ENCODE measurements around the gene CD3E.

Gene CD3E

DNA sequence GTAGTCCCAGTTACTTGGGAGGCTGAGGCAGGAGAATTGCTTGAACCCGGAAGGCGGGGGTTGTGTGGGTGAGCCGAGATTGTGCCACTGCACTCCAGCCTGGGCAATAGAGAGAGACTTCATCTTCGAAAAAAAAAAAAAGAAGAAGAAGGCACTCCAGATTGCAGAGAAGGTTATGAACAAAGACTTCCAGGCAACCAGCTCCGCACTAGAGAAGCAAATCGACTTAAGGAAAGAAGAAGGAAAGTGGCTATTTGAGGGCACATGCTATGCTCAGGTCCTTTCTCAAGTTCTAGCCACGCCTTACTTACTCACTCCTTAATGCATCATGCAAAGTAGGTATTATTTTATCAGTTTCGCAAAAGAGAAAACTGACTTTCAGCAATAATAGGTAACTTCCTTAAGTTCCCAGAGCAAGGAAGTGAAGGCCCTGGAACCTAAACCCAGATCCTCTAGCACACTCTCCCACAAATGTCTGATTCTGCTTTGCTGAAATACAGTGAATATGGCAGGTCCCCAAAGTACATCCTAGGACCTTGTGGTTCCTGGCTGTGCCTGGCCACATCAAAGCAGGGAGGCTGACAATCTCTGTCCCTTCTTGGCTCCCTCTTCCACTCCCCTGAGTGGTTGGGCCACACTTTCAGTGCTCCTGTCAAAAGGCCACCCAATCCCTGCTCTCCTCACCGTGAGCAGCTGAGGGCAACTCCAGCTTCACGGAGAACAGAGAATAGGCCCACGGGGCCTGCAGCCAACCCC is 14.2 kb downstream of the CD3E start:
- no peak for DNase-seq
- in situ Hi-C loops (cut with HindIII; ENCODE audit: low pct_ligation_motif_present, low pct_unique_long_range_greater_than_20kb, low sequenced_read_pairs), result no loop called here

DNA sequence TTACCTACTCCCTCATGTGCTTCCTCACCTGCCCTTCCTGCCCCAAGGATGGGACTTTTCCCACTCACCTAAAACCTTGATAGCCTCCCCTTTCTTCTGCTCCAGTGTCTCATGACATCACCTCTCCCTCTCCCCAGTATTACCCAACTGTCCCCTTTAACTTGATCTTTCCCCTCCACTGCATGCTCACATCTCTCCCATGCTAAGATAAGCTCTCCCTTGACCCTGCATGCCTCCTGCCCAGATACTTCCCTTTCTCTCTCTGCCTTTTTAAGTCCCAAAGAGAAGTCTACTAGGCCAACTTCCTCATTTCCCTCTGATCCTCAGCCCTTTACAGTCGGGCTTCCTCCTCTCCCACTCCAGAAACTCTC is 14.8 kb downstream of the CD3E start:
- no peak for DNase-seq
- in situ Hi-C loops (cut with HindIII; ENCODE audit: low pct_ligation_motif_present, low pct_unique_long_range_greater_than_20kb, low sequenced_read_pairs), result no loop called here

DNA sequence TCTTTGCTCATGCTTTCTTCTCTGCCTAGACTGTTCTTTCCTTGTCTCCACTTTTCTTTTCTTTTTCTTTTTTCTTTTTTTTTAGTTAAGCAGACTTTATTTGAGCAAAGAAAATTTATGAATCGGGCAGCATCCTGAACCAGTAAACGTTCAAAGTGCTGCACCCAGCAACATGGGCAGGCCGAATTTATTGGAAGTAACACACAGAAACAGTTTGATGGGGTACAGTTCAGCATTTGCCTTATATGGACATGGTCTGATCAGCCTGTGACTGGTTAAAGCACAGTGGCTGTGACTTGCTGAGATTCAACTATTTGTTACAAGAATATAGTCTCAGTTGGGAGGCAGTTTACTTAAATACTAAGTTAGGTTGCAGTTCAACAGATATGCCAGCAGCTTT is 16.0 kb downstream of the CD3E start:
- in situ Hi-C loops (cut with HindIII; ENCODE audit: low pct_ligation_motif_present, low pct_unique_long_range_greater_than_20kb, low sequenced_read_pairs), result no loop called here
- DNase-seq, result no peak

DNA sequence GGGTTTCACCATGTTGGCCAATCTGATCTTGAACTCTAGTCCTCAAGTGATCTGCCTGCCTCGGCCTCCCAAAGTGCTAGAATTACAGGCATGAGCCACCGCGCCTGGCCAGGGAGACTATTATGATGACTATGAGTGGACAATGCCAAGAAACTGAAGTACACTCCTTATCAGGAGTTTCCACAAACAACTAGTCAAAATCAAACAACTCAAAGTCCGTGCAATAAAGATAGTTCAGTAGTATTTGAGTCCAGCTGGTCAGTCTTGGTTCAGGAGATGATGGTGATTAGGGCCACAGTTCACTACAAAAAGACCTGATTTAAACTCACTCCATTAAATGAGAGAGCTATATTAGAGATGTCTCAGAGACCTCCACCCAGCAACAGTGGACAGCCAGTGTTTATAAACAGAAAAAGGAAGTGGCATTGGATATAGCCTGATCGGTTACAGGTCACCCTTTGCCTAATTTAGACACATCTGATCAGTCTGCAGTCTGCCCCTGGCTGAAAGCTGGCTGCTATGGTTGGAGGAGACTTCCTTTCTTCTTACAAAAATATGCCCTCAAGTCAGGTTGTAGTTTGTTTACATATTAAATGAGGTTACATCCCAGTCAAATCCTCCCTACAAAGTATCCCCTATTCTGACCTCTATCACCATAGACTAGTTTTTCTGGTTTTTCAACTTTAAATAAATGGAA is 17.0 kb downstream of the CD3E start:
- in situ Hi-C loops (cut with HindIII; ENCODE audit: low pct_ligation_motif_present, low pct_unique_long_range_greater_than_20kb, low sequenced_read_pairs), result no loop called here
- no peak for DNase-seq

DNA sequence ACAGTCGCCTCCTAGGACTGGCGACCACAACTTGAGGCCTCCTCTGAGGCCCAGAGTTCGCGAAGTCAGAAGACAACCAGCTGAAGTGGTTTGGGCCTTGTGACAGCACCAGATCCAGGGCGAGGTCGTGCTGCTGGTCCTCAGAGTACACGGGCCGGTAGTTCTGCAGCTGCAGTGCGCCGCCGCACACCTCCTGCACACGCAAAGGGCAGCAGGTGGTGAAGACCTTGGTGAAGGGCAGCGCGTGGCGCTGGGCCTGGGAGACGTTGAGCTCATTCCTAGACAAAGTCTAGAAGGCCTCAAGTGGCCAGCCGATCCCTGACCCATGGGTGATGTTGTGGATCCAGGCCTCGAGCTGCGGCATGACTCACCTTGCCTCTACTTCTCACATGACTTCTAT is 18.2 kb downstream of the CD3E start:
- DNase-seq, result no peak
- in situ Hi-C loops (cut with HindIII; ENCODE audit: low pct_ligation_motif_present, low pct_unique_long_range_greater_than_20kb, low sequenced_read_pairs), result no loop called here

DNA sequence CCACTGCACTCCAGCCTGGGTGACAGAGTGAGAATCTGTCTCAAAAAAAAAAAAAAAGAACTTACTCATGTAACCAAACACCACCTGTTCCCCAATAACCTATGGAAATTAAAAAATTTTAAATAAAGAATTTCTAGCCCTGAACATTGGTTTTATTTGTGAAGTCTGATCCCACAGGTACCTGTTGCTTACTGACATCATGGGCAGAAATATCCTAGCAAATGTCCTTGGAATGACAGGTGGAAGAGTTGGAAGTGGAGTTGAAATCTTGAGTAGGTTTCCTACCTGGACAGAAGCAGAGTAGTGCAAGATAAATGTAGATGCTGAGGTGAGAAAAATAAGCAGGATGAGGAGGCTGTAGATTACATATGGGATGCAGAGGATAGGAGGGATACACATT is 20.8 kb downstream of the CD3E start:
- in situ Hi-C loops (cut with HindIII; ENCODE audit: low pct_ligation_motif_present, low pct_unique_long_range_greater_than_20kb, low sequenced_read_pairs), result no loop called here
- DNase-seq, result no peak

DNA sequence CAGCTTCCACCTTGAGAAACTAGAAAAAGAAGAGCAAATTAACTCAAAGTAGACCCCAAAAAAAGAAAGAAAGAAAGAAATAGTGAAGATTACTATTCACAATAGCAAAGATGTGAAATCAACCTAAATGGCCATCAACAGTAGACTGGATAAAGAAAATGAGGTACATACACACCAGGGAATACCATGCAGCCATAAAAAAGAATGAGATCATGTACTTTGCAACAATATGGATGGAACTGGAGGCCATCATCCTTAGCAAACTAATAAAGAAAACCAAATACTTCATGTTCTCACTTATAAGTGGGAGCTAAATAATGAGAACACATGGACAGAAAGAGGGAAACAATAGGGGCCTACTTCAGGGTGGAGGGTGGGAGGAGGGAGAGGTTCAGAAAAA is 24.2 kb downstream of the CD3E start:
- in situ Hi-C loops (cut with HindIII; ENCODE audit: low pct_ligation_motif_present, low pct_unique_long_range_greater_than_20kb, low sequenced_read_pairs), result no loop called here
- DNase-seq, result no peak

DNA sequence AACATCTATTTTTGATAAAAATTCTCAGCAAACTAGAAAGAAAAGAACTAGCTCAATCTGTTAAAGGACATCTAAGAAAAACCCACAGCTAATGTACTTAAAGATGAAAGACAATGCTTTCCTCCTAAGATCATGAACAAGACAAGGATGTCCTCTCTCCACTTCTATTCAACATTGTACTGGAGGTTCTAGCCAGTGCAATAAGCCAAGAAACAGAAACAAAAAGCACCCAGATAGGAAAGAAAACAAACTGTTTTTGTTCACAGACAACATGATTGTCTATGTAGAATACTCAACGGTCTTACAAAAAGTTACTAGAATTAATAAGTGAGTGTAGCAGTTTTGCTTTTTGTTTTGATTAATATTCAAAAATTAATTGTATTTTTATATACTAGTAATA is 30.2 kb downstream of the CD3E start:
- in situ Hi-C loops (cut with HindIII; ENCODE audit: low pct_ligation_motif_present, low pct_unique_long_range_greater_than_20kb, low sequenced_read_pairs), result no loop called here
- no peak for DNase-seq

DNA sequence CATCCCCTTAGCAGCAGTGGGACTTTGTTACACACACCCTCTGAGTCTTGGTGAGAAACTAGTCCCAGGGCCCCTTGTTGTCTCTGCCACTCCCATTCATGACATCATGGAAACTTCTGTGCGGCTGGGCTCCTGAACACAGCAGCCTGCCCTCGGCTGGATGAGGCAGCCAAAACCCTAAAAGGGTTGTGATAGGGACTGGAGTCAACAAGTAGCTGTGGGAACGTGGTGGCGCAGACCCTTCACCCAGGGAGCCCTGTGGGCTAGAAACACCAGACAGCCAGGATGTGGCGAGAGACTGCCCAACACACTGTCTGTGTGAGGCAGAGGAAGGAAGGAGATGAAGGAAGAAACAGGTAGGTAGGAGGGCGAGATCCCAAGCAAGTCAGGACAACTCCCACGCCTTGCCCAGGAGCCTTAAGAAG is 34.1 kb downstream of the CD3E start:
- in situ Hi-C loops (cut with HindIII; ENCODE audit: low pct_ligation_motif_present, low pct_unique_long_range_greater_than_20kb, low sequenced_read_pairs), result no loop called here
- DNase-seq, result no peak

GRCh38 chr11:118339281-118339961 is 34.9 kb downstream of the CD3E start:
- no peak for DNase-seq
- in situ Hi-C loops (cut with HindIII; ENCODE audit: low pct_ligation_motif_present, low pct_unique_long_range_greater_than_20kb, low sequenced_read_pairs), result no loop called here

DNA sequence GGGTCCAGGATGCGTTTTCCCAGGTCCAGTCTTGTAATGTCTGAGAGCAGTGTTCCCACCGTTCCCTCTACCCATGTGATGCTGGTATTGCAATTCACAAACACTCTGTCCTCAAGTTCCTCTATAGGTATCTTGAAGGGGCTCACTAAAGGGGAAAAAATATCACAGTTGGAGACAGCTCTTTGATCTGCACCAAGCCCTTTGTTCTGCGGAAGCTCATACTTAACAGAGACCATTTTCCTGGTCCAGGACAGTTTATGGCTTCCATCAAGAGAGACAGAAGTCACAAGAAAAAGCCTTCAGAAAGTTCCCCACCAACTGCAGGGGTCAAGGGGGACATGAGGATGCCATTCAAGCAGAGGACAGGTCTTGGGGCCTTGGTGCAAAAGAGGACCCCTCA is 35.9 kb downstream of the CD3E start:
- no peak for DNase-seq
- in situ Hi-C loops (cut with HindIII; ENCODE audit: low pct_ligation_motif_present, low pct_unique_long_range_greater_than_20kb, low sequenced_read_pairs), result no loop called here

DNA sequence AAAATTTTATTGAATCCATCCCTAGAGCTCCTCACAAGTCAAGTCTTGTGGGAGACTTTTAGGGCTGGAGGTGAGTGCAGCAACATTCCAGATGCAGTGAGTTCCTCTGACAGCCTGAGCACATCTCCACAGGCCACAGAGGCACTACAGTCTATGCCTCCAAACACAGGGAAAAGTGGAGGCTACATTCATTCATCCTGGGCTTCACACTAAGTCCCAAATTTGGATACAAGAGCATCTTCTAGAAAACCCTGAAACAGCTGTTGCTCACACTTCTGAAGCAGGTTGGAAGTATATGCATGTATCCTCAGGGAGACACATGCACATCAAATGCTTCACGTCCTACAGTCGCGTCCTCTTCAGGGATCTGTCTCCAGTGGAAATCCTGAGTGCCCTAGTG is 36.7 kb downstream of the CD3E start:
- no peak for DNase-seq

DNA sequence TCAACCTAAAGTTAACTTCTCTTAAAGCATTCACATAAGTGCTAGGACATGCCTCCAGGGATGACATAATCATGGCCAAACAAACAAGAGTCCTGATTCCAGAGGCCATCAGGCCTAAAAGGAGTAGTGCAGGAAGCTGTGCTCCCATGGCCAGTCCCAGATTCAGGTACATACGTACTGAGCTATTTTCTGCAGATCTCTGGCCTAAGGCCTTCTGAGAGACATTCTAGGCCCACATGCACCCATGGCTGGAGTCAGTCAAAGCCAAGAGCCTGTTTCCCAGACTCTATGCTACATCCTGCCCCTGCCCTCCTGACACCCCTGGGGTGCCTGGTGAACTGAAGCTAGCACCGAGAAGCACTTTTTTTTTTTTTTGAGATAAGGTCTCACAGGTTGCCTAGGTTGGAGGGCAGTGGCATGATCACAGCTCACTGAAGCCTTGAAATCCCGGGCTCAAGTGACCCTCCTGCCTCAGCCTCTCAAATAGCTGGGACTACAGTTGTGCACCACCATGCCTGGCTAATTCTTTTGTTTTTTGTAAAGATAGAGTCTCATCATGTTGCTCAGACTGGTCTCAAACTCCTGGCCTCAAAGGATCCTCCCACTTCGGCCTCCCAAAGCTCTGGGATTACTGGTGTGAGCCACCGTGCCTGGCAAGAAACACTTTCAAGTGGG is 37.4 kb downstream of the CD3E start:
- no peak for DNase-seq
- in situ Hi-C loops (cut with HindIII; ENCODE audit: low pct_ligation_motif_present, low pct_unique_long_range_greater_than_20kb, low sequenced_read_pairs), result no loop called here

More for the DNA sequence above, 36.7 kb downstream of the CD3E start:
- in situ Hi-C loops (cut with HindIII; ENCODE audit: low pct_ligation_motif_present, low pct_unique_long_range_greater_than_20kb, low sequenced_read_pairs), result no loop called here

DNA sequence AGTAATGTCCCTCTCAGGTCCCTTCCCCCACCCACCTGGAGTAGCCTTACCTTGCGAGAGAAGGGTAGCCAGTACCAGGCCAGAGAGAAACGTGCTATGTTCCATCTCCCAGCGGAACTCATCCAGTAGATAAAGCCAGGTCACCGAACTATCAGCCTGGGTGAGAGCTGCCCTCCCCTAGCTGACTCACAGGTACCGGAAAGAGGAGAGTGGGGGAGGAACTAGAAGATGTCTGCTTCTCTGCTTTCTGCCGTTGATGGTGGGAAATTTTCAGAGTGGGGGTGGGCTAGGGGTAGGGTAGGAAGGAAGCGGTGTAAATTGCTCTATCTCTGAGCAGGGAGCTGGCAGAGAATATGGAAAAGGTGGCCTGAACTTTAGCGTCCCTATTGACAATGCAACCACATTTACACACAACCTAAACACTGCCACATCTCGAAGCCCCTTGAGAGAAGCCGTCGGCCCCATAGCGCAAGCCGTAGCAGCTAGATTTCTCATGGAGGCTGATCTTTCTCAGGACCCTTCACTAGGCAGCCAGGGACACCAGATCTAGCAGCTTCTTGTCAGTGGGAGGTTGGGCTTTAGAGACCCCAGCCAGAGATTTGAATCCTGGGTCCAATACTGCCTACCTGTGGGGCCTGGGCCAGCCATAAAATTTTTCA is 38.1 kb downstream of the CD3E start, which contains the start of gene CD3D:
Gene CD3D (minus strand): TSS at position 203 of the 659 bp plus-strand sequence. CDS start 98 bp downstream, at position 105.
- in situ Hi-C loops (cut with HindIII; ENCODE audit: low pct_ligation_motif_present, low pct_unique_long_range_greater_than_20kb, low sequenced_read_pairs), result no loop called here
- DNase-seq, result no peak

- in situ Hi-C loops (cut with HindIII; ENCODE audit: low pct_ligation_motif_present, low pct_unique_long_range_greater_than_20kb, low sequenced_read_pairs), result no loop called here
- DNase-seq, result no peak
Measured at GRCh38 chr11:118343248-118343647, 38.7 kb downstream of the CD3E start.

DNA sequence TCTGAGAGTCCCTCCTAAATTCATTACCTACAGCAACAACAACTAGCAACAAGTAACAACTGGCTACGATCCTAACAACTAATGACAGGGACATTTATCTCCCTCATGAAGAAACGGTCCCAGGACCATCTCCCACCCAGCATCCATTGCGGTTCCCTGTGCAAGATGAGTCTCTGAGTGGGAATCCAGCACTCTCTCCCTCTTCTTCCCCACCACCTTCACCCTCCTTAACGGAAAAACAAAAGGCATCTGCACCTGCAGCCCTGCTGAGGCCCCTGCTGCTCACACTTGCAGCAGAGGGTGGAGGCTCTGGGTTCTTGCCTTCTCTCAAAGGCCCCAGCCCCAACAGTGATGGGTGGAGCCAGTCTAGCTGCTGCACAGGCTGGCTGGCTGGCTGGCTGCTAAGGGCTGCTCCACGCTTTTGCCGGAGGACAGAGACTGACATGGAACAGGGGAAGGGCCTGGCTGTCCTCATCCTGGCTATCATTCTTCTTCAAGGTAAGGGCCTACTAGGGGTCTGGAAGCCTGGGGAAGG is 39.5 kb downstream of the CD3E start, which contains the start of gene CD3G:
Gene CD3G (plus strand): TSS at position 364 of the 535 bp plus-strand sequence. CDS start 80 bp downstream, at position 444.
- in situ Hi-C loops (cut with HindIII; ENCODE audit: low pct_ligation_motif_present, low pct_unique_long_range_greater_than_20kb, low sequenced_read_pairs), result no loop called here
- no peak for DNase-seq

DNA sequence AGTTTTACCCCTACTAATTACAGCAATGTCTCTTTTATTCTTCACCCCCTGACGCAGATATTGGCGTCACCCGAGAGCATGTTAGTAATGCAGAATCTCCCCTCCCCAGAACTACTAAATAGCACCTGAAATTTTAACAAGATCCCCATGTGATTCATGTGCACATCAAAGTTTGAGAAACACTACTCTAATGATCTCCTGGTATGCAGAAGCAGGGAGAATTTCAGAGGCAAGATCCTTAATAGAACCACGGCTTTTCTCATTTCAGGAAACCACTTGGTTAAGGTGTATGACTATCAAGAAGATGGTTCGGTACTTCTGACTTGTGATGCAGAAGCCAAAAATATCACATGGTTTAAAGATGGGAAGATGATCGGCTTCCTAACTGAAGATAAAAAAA is 44.9 kb downstream of the CD3E start:
- in situ Hi-C loops (cut with HindIII; ENCODE audit: low pct_ligation_motif_present, low pct_unique_long_range_greater_than_20kb, low sequenced_read_pairs), result no loop called here
- no peak for DNase-seq

DNA sequence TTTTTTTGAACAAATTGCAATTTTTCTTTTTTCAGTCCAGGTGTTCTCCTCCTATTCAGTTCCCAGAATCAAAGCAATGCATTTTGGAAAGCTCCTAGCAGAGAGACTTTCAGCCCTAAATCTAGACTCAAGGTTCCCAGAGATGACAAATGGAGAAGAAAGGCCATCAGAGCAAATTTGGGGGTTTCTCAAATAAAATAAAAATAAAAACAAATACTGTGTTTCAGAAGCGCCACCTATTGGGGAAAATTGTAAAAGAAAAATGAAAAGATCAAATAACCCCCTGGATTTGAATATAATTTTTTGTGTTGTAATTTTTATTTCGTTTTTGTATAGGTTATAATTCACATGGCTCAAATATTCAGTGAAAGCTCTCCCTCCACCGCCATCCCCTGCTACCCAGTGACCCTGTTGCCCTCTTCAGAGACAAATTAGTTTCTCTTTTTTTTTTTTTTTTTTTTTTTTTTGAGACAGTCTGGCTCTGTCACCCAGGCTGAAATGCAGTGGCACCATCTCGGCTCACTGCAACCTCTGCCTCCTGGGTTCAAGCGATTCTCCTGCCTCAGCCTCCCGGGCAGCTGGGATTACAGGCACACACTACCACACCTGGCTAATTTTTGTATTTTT is 48.7 kb downstream of the CD3E start:
- in situ Hi-C loops (cut with HindIII; ENCODE audit: low pct_ligation_motif_present, low pct_unique_long_range_greater_than_20kb, low sequenced_read_pairs), result no loop called here
- peak; percentile 24 for DNase-seq

All from ACHN (cell line).